GM23248 (cell line): ENCODE measurements around the gene BCL2L12.

ENCODE experiments used
- EZH2 ChIP-seq: fragments of 200-600 bp; sonication (generic); IDR thresholded peaks from 2 replicates; pipeline ENCODE4 v1.6.1; 2018; ENCODE audit warnings: antibody characterized with exemption, mild to moderate bottlenecking; ENCODE audit not compliant: insufficient read depth, poor library complexity, severe bottlenecking
- EZH2phosphoT487 ChIP-seq: fragments of 200-600 bp; sonication (generic); IDR thresholded peaks from 2 replicates; pipeline ENCODE4 v1.6.1; 2018; ENCODE audit warnings: antibody characterized with exemption, moderate library complexity, mild to moderate bottlenecking, low read depth; ENCODE audit not compliant: insufficient read depth

- no peak for TF ChIP-seq EZH2
- no peak for TF ChIP-seq EZH2phosphoT487
Measured at GRCh38 chr19:49665036-49665350, 740 bp upstream of the BCL2L12 start.
